ENCODE results near the gene WWOX.

The WWOX gene

GRCh38 chr16:79247386-79247785, 1147.9 kb downstream of the WWOX start:
- Histone ChIP-seq H4K8ac (ENCODE audit: low read depth, low read length) (no peak overlapping the region), H3K27me3 (ENCODE audit: insufficient read depth, low read length) (no peaks in the 10 kb centered on the region), H3K4ac (ENCODE audit: low read depth, low read length) (no peak overlapping the region), H3K4me3 (ENCODE audit: low read depth, low read length) (no peak overlapping the region), H3K27ac (ENCODE audit: low read depth, low read length) (no peak overlapping the region), H2BK12ac (ENCODE audit: low read length) (no peak overlapping the region), H3K4me1 (ENCODE audit: control insufficient read depth in 1 of 2, insufficient read depth in 2 of 2, low read length in 2 of 2) (no peaks in the 10 kb centered on the region), H3K9ac (ENCODE audit: low read length) (no peak overlapping the region), H3K14ac (ENCODE audit: low read length) (no peak overlapping the region), H4K91ac (ENCODE audit: low read depth, low read length) (no peak overlapping the region), H2AFZ (ENCODE audit: insufficient read depth, low read length, poor library complexity) (no peak overlapping the region), H4K12ac (ENCODE audit: low read depth, low read length) (no peak overlapping the region), H3K79me1 (ENCODE audit: low read length) (no peaks in the 10 kb centered on the region), H3K18ac (ENCODE audit: low read length) (no peak overlapping the region), H3K79me2 (ENCODE audit: control insufficient read depth, insufficient read depth, low read length, poor library complexity) (no peaks in the 10 kb centered on the region), H3K9me3 (ENCODE audit: insufficient read depth, low read depth, low read length) (no peaks in the 10 kb centered on the region), H2BK5ac (ENCODE audit: low read depth, low read length, poor library complexity) (no peak overlapping the region), H3K23ac (ENCODE audit: low read length) (no peak overlapping the region), H2AK5ac (ENCODE audit: low read length) (no peak overlapping the region), H3K36me3 (ENCODE audit: control insufficient read depth in 1 of 2, insufficient read depth in 2 of 2, low read length in 2 of 2) (no peaks in the 10 kb centered on the region), H3K4me2 (ENCODE audit: low read length) (no peak overlapping the region), H2BK120ac (ENCODE audit: insufficient read depth, low read length, poor library complexity) (no peak overlapping the region)
- DNase-seq: no peak
- WGBS (ENCODE audit: extremely low coverage, insufficient coverage, insufficient read length): no CpG with 5 or more reads among the region's 5 CpGs

DNA sequence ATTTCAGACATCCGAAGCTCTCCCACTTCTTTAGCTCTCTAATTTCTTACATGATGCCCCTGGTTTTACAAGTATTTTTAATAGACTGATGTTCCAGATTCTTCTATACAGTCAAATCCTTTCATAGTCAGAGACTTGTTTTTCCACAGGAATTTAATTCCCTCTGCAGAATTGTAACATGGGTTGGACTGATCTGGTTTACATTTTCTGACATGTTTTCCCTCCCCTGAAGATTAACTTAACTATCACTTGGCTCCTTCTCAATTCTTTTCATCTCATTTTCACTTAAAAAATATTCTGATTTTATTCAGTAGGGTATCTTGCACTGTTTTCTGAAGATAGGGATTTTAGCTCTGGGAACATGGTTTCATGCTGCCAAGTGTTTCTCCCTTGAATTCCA, 1148.9 kb downstream of the WWOX start:
- Histone ChIP-seq H3K79me1 (ENCODE audit: low read length) (no peaks in the 10 kb centered on the region), H3K9ac (ENCODE audit: low read length) (no peak overlapping the region), H3K27me3 (ENCODE audit: insufficient read depth, low read length) (no peaks in the 10 kb centered on the region), H3K36me3 (ENCODE audit: control insufficient read depth in 1 of 2, insufficient read depth in 2 of 2, low read length in 2 of 2) (no peaks in the 10 kb centered on the region), H2AFZ (ENCODE audit: insufficient read depth, low read length, poor library complexity) (no peak overlapping the region), H2BK5ac (ENCODE audit: low read depth, low read length, poor library complexity) (no peak overlapping the region), H2BK12ac (ENCODE audit: low read length) (no peak overlapping the region), H2BK120ac (ENCODE audit: insufficient read depth, low read length, poor library complexity) (no peak overlapping the region), H3K4me1 (ENCODE audit: control insufficient read depth in 1 of 2, insufficient read depth in 2 of 2, low read length in 2 of 2) (no peaks in the 10 kb centered on the region), H2AK5ac (ENCODE audit: low read length) (no peak overlapping the region), H3K27ac (ENCODE audit: low read depth, low read length) (no peak overlapping the region), H3K4me3 (ENCODE audit: low read depth, low read length) (no peak overlapping the region), H3K4ac (ENCODE audit: low read depth, low read length) (no peak overlapping the region), H3K23ac (ENCODE audit: low read length) (no peak overlapping the region), H3K79me2 (ENCODE audit: control insufficient read depth, insufficient read depth, low read length, poor library complexity) (no peaks in the 10 kb centered on the region), H4K8ac (ENCODE audit: low read depth, low read length) (no peak overlapping the region), H3K18ac (ENCODE audit: low read length) (no peak overlapping the region), H4K91ac (ENCODE audit: low read depth, low read length) (no peak overlapping the region), H3K14ac (ENCODE audit: low read length) (no peak overlapping the region), H3K9me3 (ENCODE audit: insufficient read depth, low read depth, low read length) (no peaks in the 10 kb centered on the region), H3K4me2 (ENCODE audit: low read length) (no peak overlapping the region), H4K12ac (ENCODE audit: low read depth, low read length) (no peak overlapping the region)
- WGBS (ENCODE audit: extremely low coverage, insufficient coverage, insufficient read length): no CpG with 5 or more reads among the region's 1 CpG
- DNase-seq: no peak

GRCh38 chr16:79250502-79251098, 1151.1 kb downstream of the WWOX start:
- Histone ChIP-seq H3K79me1 (ENCODE audit: low read length) (no peaks in the 10 kb centered on the region), H2BK12ac (ENCODE audit: low read length) (no peak overlapping the region), H3K36me3 (ENCODE audit: control insufficient read depth in 1 of 2, insufficient read depth in 2 of 2, low read length in 2 of 2) (no peaks in the 10 kb centered on the region), H3K14ac (ENCODE audit: low read length) (no peak overlapping the region), H2BK120ac (ENCODE audit: insufficient read depth, low read length, poor library complexity) (no peak overlapping the region), H3K4me2 (ENCODE audit: low read length) (no peak overlapping the region), H3K4me3 (ENCODE audit: low read depth, low read length) (no peak overlapping the region), H3K4ac (ENCODE audit: low read depth, low read length) (no peak overlapping the region), H3K23ac (ENCODE audit: low read length) (no peak overlapping the region), H3K9ac (ENCODE audit: low read length) (no peak overlapping the region), H4K8ac (ENCODE audit: low read depth, low read length) (no peak overlapping the region), H3K4me1 (ENCODE audit: control insufficient read depth in 1 of 2, insufficient read depth in 2 of 2, low read length in 2 of 2) (no peaks in the 10 kb centered on the region), H3K18ac (ENCODE audit: low read length) (no peak overlapping the region), H3K79me2 (ENCODE audit: control insufficient read depth, insufficient read depth, low read length, poor library complexity) (no peaks in the 10 kb centered on the region), H2AFZ (ENCODE audit: insufficient read depth, low read length, poor library complexity) (no peak overlapping the region), H4K91ac (ENCODE audit: low read depth, low read length) (no peak overlapping the region), H4K12ac (ENCODE audit: low read depth, low read length) (no peak overlapping the region), H3K27ac (ENCODE audit: low read depth, low read length) (no peak overlapping the region), H3K9me3 (ENCODE audit: insufficient read depth, low read depth, low read length) (no peaks in the 10 kb centered on the region), H3K27me3 (ENCODE audit: insufficient read depth, low read length) (no peaks in the 10 kb centered on the region), H2AK5ac (ENCODE audit: low read length) (no peak overlapping the region), H2BK5ac (ENCODE audit: low read depth, low read length, poor library complexity) (no peak overlapping the region)
- WGBS (ENCODE audit: extremely low coverage, insufficient coverage, insufficient read length): no CpG with 5 or more reads among the region's 8 CpGs
- no peak for DNase-seq

DNA sequence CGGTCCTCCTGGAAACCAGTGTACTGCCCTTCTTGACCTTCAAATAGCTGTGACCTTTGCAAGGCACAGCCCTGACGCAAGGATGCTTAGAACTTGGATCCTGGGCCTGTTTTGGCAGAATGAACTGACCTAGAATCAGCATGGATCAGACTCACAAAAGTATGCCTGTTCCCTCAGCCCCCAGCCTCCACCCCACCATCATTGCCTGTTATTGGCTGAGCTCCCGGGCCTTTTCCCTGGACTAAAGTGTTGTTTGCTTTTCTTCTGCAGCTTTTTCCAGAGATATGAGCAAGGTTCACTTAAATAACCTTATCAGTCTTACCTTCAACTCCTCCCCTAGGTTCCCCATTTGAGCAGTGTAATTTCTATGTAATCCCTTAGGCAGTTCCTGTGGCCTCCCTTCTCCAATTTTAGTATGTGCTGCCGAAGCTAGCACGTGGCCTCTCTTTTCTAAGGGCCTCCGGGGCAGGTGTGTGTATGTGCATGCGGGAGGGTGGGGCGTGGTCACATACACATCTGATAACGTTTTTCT, 1153.7 kb downstream of the WWOX start:
- H2AFZ ChIP-seq (ENCODE audit: insufficient read depth, low read length, poor library complexity): no peak overlapping the region
- H3K27ac ChIP-seq (ENCODE audit: low read depth, low read length): no peak overlapping the region
- no peaks in the 10 kb centered on the region for H3K79me1 ChIP-seq (ENCODE audit: low read length)
- H3K23ac ChIP-seq (ENCODE audit: low read length): no peak overlapping the region
- no peaks in the 10 kb centered on the region for H3K9me3 ChIP-seq (ENCODE audit: insufficient read depth, low read depth, low read length)
- no peak overlapping the region for H4K12ac ChIP-seq (ENCODE audit: low read depth, low read length)
- no peak overlapping the region for H3K9ac ChIP-seq (ENCODE audit: low read length)
- H3K4me1 ChIP-seq (ENCODE audit: control insufficient read depth in 1 of 2, insufficient read depth in 2 of 2, low read length in 2 of 2): no peaks in the 10 kb centered on the region
- no peak overlapping the region for H2AK5ac ChIP-seq (ENCODE audit: low read length)
- peak in 1 of 2 donors; percentile 4 for DNase-seq
- H3K27me3 ChIP-seq (ENCODE audit: insufficient read depth, low read length): no peaks in the 10 kb centered on the region
- no peak overlapping the region for H3K4ac ChIP-seq (ENCODE audit: low read depth, low read length)
- no peak overlapping the region for H3K4me3 ChIP-seq (ENCODE audit: low read depth, low read length)
- no peak overlapping the region for H3K14ac ChIP-seq (ENCODE audit: low read length)
- H3K36me3 ChIP-seq (ENCODE audit: control insufficient read depth in 1 of 2, insufficient read depth in 2 of 2, low read length in 2 of 2): no peaks in the 10 kb centered on the region
- no peak overlapping the region for H2BK120ac ChIP-seq (ENCODE audit: insufficient read depth, low read length, poor library complexity)
- H3K79me2 ChIP-seq (ENCODE audit: control insufficient read depth, insufficient read depth, low read length, poor library complexity): no peaks in the 10 kb centered on the region
- no peak overlapping the region for H2BK12ac ChIP-seq (ENCODE audit: low read length)
- no peak overlapping the region for H2BK5ac ChIP-seq (ENCODE audit: low read depth, low read length, poor library complexity)
- no CpG with 5 or more reads among the region's 9 CpGs for WGBS (ENCODE audit: extremely low coverage, insufficient coverage, insufficient read length)
- no peak overlapping the region for H4K91ac ChIP-seq (ENCODE audit: low read depth, low read length)
- H3K18ac ChIP-seq (ENCODE audit: low read length): no peak overlapping the region
- no peak overlapping the region for H4K8ac ChIP-seq (ENCODE audit: low read depth, low read length)
- no peak overlapping the region for H3K4me2 ChIP-seq (ENCODE audit: low read length)
